Stromal cell of bone marrow (primary cell): ENCODE measurements around the gene MLPH.
"Not testable (repeated sequence)": the region's sequence is repeated elsewhere in the genome, so short reads cannot be mapped to it uniquely, and the experiment has no call there.

Experiments used
- DNase-seq: peaks from one replicate; pipeline ENCODE4 v3.0.0-alpha.2; 2012; ENCODE audit warnings: low read depth

MLPH gene

DNA sequence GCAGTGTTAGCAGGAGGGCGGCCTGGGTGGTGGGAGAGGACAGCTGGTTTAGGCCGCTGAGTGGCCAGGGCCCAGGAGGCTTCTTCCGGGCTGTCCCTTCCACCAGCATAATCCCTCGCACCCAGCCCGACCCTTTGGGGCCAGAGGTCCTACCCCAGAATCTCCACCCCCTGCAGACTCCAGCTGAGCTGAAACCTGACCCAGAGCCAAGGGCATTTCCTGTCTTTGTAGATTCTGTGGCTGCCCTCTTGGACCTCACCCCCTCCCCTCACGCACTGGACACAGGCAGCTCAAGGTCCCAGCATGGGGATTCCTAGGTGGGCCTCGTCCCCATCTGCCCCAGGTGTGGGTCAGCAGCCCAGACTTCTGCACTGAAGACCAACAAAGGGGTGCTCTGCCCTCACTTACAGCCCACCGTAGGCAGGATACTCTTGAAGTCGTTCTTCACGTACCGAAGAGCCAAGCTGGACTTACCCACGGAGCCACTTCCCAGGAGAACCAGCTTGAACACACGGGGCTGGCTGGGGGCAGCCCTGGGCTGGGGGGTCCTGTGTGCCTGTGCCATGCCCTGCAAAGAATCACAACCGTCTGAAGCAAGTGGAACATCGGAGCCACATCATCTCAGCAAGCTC lies 98.7 kb downstream of the MLPH start:
- no peak for DNase-seq

DNA sequence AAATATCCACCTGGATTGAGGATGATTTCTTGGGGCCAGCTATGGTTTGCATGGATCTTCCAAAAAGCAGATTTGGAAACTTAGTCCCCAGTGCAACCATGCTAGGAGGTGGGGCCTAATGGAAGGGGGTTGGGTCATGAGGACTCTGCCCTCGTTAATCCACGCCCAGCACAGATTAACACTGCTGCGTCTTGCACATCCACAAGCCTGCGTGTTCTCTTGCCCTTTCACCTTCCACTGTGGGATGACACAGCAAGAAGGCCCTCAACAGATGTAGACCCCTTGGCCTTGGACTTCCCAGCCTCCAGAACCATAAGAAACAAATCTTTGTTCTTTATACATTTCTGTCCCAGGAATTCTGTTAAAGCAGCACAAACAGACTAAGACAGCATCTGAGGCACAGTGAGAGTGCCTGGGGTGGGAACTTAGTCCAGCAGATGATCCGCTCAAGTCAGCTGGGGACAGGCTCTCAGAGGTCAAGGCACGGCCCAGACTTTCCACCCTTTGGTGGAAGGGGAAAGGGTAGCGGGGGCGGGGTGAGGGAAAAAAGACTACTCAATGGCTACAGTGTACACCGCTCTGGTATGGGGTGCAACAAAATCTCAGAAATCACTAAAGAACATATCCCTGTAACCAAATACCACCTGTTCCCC lies 101.1 kb downstream of the MLPH start:
- no peak for DNase-seq

DNA sequence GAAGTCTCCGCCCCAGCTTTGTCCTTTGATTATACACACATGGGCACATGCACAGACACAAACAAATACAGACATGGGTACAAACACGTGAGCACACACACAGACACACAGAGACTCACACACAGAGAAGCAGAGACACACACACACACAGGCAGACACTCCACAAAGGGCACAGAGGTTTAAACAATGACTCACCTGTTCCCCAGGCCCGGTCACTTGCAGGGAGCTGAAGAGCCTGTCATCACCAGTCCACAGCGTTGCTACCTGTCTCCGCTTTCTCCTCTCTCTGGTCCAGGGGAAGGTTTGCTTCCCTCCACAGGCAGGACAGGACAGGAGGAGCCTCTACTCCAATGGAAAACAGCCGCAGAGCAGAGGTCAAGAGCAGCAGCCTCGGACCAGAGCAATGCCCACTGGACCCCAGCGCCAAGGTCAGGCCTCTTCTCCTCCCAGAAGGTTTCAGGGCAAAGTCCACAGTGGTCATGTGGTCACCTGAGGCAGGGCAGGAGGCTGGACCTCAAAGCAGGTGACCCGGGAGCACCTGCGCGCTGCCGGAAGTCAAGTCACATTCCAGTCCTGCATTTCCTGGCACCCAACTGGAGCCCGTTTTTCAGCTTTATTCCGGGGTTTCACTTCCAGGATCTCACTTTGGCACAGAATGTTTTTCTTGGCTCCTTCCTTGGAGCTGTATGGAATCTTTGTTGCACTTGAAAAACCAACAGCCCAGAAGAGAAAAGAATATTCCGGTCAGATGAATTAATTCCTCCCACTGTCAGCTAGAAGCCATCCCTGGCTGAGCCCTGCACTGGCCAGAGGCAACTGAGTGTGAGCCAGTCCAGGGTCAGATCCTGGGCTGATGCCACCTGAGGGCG lies 103.5 kb downstream of the MLPH start, which contains the start of gene RAB17:
Gene RAB17 (minus strand): TSS at position 463 of the 869 bp plus-strand sequence. CDS start 4,580 bp downstream, outside the sequence.
- DNase-seq, result no peak

DNA sequence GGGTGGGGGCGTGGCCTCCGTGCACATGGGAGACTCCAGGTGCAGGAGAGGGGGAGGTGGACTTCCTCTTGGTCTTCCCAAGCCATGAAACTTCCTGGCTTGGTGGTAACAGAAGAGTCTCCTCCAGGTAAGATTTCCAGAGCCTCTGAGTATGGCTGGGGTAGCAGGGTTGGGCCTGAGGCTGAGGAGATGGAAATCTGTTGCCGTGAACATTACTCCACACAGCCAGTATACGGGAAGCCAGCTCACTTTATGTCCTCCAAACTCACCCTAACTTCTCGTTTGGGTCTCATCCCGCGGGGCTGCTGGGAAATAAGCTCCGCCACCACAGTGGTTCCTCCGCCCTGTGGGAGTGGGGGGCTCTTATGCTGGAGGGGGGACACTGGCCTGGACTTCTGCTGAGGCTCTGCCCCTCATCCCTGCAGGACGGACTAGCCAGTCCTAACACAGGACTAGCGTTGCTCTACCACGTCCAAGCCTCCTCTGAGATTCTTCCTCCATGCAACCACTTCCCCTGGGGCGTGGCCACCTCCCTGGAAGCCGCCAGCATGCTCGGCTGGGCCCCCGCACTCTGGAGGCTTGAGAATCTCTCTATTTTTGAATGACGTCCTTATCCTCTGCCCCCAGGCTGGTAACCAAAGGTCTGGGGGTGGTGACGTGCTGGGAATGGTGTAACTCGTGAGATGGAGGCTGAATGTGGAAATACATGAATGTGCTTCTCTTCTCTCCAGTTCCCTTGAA lies 104.3 kb downstream of the MLPH start:
- no peak for DNase-seq

DNA sequence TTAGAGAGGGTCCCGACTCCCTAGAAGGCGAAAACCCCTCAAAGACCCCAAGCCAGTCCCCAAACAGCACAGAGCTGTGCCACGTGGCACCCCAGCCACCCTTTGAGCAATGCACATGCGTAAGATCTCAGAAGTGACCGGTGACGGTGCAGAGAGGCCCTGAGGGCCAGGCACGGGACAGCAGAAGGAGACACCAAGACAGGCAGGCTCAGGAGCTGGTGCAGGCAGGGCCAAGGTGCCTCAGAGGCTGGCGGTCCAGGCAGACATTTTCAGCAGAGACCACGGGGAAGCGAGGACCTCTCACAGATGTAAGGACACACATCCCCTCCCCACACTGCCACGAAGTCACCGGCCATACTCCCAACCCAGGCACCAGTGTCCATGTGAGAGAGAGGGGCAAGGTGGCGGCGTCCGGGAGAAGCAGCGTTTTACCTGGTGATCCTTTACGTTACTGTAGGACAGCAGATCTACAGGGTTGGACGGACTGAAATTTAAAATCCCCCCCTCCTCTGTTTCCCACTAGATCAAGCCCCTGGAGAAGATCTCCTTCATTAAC lies 105.5 kb downstream of the MLPH start:
- no peak for DNase-seq

DNA sequence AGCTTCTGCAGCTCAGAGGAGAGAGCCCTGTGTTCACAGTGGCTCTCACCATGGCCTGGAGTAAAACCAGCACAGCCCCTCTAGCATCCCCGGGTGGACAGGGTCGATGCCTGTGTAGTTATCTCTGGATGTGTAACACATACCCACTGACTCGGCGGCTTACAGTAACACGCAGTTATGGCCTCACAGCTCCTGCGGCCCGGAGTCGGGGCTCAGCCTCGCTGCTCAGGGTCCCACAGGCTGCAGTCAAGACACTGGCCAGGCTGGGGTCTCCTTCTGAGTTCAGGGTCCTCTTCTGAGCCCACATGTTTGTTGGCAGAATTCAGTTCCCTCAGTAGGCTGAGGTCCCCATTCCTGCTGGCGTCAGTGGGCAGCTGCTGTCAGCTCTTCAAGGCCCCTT lies 106.0 kb downstream of the MLPH start:
- no peak for DNase-seq

DNA sequence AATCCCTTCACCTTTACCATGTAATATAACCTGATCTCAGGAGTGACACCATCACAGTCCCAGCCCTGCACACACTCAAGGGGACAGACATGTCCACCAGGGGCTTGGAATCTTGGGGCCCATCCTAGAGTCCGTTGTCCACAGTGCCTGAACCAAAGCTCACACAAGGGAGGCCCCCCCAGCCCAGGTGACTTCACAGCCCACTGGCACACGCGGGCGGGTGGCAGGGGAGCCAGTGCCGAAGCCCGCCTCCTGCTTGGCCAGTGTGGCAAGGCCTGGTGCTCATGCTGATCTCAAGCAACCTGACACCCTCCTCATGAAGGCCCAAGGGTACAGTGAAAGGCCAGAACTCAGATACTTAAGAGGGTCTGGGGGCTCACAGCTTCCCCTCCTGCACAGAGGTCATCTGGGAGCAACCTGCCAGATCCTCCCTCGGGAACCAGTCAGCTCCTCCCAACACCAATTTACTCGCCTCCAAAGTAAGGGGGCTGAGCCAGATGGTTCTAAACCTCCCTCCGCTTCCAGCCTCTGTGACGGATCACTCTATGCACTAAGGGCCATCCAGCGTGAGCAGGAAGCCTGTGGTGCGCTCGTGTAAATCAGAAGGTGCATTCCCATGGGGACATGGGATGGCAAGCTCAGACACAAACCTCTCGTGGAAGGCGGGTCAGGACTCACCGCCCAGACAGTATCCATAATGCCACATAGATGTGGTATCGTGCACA lies 106.7 kb downstream of the MLPH start:
- DNase-seq, result no peak

DNA sequence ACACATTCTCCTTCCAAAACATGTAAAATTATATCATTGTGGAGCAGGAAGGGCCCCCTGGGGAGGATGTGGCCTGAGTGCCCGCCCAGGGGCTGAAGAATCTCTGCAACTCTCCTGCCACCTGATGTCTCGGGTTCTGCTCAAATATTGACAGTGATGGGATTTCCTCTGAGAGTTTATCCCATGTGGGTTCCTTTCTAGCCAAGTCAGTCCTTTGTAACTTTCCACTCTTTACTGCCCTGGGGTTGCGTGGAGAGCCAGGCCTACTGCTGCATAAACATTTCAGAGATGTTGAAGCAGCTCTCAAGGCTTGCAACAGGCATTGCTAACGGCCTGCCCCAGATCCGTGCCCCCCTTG lies 107.4 kb downstream of the MLPH start:
- no peak for DNase-seq

DNA sequence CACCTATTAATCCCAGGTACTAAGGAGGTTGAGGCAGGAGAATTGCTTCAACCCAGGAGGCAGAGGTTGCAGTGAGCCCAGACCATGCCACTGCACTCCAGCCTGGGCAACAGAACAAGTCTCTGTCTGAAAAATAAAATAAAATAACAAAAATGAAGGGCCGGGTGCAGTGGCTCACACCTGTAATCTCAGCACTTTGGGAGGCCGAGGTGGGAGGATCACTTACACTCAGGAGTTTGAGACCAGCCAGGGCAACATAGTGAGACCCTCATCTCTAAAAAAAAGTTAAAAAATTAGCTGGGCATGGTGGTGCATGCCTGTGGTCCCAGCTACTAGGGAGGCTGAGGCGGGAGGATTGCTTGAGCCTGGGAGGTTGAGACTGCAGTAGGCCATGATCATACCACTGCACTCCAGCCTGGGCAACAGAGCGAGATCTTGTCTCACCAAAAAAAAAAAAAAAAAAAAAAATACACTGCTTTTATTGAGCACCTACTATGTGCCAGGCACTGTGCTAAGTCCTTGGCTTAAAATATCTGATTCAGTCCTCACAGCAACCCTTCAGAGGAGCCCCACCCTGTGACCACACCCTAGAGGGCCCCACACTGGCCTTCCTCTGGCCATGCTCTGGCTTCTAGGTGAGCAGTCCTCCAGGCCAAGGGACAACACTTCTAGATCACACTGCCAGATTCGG lies 108.9 kb downstream of the MLPH start:
- not testable (repeated sequence) for DNase-seq

DNA sequence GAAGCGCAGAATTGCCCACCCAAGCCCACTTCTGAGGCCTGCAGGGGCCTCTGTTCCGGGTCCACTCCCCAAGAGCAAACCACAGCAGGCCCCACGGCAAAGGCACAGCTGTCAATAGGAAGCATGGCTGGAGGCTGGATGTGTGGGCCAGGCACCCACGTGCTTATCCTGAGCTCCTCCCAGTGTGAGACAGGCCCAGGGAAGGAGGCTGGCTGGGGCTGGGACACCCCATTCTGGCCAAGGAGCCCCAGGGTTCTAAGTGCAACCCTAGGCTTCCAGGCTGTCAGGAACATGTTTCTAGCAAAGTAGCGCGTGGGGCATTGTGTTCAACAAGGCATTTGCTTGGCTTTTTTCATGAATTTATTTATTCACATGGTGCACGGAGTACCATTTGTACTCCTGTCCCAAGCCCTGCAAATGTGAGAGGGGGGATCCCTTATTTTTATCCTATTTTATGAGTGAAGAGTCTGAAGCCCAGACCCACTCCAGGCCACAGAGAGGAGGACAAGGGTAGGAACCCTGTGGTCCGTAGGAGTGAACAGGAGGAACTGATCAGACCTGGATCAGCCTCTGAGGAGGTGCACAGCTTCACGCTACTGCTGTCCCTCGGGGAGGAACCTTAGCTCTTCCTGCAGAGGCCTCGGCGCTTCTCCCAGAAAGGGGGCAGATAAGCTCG lies 109.6 kb downstream of the MLPH start:
- no peak for DNase-seq

DNA sequence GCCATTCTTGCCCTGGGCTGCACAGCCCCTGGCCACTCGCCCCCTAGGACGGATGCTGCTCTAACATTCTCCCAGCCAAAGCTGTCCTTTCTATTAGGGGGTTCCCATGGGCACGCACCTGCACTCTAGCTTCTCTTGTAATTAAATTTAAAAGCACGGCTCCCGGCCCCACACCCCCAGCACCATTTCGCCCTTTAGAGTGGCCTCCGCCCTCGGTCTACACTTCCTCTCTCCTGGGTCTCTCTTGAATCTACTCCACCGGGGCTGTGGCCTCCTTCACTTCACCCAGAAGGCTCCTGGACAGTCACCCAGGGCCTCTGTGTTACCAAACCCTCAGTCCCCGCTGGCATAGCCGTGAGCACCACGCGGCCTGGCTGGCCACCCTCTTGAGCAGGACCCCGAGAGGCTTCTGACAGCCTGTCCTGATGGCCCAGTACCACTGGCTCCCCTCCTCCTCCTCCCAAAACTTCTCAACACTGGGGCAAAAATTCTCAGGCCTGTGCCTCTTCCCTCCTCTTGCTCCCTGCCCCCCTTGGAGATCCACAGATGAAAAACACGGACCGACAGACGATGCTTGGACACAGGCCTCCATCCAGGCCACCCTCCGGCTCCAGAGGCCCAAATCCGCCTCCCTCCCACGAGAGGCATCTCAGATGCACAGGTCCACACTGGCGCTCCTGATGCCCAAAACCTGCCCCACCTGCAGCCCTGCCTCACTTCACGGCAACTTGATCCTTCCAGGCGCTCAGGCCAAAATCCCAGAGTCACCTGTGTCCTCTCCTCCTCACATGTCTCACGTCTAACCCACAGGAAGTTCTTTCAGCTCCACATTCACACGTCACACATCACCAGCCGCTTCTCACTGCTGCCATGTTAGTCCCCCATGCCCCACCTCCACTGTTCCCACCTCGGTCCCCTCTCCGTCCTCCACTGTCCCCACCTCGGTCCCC lies 110.4 kb downstream of the MLPH start:
- no peak for DNase-seq

DNA sequence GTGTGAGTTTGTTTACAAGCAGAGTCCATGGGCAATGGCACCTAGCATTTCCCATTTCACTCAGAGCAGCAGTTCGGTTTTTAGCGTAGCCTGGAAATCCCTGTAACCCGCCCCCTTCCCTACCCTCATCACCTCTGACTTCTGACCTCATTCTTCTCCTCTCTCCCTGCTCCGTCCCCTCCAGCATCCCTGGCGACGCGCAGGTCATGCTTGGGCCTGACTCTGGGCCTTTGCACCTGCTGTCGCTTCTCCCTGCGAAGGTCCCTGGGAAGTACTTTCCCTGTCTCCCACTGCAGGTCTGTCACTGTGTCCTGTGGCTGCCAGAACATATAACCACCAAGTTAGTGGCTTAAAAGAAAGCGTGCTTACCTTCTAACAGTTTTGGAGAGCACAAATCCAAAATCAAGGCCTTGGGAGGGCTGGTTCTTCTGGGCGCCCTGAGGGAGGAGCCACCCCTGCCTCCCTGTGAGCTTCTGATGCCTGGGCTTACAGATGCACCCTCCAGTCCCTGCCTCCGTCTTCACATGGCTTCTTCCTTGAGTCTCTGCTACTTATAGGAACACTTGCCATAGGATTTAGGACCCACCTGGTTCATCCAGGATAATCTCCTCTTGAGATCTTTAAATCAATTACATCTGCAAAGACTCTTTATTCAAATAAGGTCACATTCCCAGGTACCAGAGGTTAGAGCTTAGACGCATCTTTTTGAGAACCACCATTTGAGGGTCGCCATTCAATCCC lies 111.6 kb downstream of the MLPH start:
- DNase-seq, result no peak

DNA sequence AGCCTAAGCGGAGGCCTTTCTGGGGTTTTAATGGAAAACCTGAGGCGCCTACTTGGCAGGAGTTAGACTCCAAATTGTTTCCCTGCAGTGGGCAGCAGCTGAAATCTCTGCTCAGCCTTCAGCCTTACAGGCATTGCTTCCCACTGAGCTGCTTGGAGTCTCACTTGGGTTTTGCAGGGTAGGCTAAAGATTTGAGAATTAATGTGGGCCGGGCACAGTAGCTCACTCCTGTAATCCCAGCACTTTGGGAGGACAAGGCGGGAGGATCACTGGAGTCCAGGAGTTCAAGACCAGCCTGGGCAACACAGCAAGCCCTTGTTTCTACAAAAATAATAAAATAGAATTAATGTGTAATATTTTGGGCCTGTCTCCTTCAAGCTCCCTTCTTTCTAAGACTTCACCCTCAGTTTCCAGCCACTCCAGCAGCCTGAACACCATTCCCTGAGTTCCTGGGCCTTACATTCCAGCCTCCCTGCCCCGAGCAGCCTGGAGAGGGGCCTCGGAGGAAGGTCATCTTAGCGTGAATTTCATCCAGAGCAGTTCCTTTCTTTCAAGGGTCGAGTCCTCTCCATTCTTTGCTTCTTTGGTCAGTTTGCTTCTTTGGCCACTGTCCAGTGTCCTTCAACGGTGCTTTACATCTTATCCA lies 112.5 kb downstream of the MLPH start:
- no peak for DNase-seq

DNA sequence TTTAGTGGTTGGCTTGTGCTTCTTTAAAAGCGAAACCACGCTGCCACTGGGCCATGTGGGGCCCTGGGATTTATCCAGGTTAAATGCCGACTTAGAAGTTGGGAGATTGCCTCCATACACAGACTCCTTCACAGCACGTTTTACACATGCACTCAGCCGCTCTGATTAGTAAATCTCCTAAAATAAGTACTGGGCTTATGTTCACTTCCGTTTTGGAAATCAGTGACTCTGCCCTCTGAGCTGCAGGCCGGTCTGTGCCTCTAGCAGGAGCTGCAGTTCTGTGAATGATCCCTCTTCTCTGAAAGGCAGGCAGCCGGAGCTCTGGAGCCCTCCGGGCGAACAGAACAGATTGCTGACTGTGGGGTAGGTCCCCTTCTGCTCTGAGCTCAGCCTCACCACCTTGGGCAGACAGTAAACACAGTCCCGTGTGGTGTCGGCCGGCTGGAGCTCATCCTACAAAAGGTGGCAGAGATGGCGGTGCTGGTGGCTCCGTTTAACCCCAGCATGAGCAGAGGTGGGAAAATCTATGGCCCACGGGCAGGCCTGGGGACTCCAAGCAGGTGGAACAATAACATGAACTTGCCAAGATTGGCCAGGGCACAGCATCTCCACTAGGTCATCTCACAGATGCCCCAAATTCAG lies 113.3 kb downstream of the MLPH start:
- peak; percentile 66 for DNase-seq

DNA sequence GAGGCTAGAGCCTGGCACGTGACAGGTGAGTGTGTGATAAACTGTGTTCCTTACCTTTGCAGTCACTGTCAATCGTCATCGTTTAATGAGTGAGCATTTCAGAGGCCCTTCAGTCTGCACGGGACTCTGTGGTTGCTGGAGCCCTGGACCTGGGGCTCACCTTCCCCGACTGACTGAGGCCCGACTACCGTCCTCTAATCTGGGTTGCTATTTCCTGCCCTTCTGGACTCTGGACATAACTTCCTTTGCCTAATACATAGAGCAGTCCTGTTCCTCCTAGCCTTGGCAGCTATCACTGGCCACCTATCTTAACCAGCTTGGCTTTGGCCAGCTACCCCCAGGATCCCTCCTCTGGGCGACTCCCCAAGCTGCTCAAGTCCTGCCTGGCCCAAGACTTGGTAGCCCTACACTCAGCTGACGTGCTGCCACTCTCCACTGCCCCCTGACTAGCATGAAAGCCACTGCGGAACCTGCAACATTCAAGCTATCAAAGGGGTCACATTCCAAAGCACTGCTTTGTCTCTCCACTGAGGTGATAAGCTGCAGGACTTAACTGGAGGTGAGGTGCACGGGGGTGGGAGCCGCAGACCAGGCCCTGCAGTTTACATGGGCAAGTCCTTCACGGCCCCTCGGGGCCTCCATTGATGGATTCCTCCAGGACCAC lies 114.5 kb downstream of the MLPH start:
- no peak for DNase-seq

DNA sequence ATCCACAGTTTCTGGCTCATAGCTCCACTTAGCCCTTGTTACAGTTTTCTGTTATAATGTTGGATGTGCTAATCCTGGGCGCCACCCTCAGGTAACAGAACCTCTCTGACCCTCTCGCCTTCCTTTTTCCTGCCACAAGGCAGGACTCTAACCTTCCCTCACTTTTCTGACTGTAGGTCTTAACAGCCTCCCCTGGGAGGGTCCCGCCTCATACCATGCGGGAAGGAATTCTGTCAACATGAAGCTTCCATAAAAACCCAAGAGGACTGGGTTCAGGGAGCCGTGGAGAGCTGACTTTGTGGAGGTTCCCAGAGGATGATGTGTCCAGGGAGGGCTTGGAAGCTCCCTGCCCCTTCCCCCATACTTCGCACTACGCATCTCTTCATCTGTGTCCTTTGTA lies 115.4 kb downstream of the MLPH start:
- DNase-seq, result no peak
